ENCODE data around the gene ZNF611. TPM values are rescaled to one million over a fixed set of nuclear protein-coding genes. Genes with fewer than 3 reads are reported as not detected.

The ZNF611 gene
- total and polyA plus RNA-seq, 2 of the 13 experiments (the other 11 are each of a cell fraction or from before 2014, with no cell fraction given), result 2.7 to 4.1 TPM

DNA sequence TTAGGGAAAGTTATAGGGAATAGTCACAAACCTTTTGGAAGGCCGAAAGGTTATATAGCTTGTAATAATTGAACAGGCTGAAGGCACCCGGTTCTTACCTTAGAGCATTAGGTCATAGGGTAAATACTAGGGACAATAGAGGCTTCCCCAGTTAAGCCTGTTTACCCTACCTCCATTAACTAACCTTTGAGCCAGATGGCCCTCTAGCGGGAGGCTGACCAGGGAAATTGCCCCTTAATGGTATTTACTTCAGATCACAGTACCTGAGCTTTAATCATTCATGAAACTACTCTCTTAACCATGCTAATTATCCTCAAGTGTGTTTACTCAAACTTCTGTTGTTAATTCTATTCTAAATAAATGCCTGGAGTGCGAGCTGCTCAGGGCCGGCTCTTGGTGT, 76.2 kb downstream of the ZNF611 start (continued):
- TF ChIP-seq STAT6 (CRISPR knock-in tag; IDR thresholded peaks at IDR 0.05; ENCODE audit: borderline replicate concordance) (no peak), KAT7 (CRISPR knock-in tag; IDR thresholded peaks at IDR 0.05; ENCODE audit: borderline replicate concordance) (no peak), MYPOP (CRISPR knock-in tag; IDR thresholded peaks at IDR 0.05) (no peak), FOXA3 (CRISPR knock-in tag; IDR thresholded peaks at IDR 0.05) (peak; percentile 63), HOXD1 (CRISPR knock-in tag; IDR thresholded peaks at IDR 0.05) (no peak), FOXP1 (IDR thresholded peaks at IDR 0.05) (no peak), FOXP1 (CRISPR knock-in tag; IDR thresholded peaks at IDR 0.05) (peak; percentile 40; the same call in 1 of the 2 replicates), STAG1 (CRISPR knock-in tag; IDR thresholded peaks at IDR 0.05) (peak; percentile 38), BCL6 (CRISPR knock-in tag; IDR thresholded peaks at IDR 0.05) (no peak), ZNF670 (CRISPR knock-in tag; IDR thresholded peaks at IDR 0.05; ENCODE audit: borderline replicate concordance) (no peak), ZBTB8A (CRISPR knock-in tag; IDR thresholded peaks at IDR 0.05; ENCODE audit: borderline replicate concordance, low read depth) (no peak), ARID4A (CRISPR knock-in tag; IDR thresholded peaks at IDR 0.05; ENCODE audit: borderline replicate concordance) (0 out of 2 replicates have a peak, but pooled peaks have one; percentile 18), CEBPB (IDR thresholded peaks at IDR 0.05; ENCODE audit: borderline replicate concordance, low read depth, low read length) (no peak), ZMYM2 (CRISPR knock-in tag; IDR thresholded peaks at IDR 0.05) (no peak), ATF7 (IDR thresholded peaks at IDR 0.05) (peak; percentile 35), ATF7 (CRISPR knock-in tag; IDR thresholded peaks at IDR 0.05) (no peak), ATF3 (CRISPR knock-in tag; IDR thresholded peaks at IDR 0.05) (no peak), ZMYM4 (CRISPR knock-in tag; IDR thresholded peaks at IDR 0.05) (peak; percentile 45; the same call in 1 of the 2 replicates), HNF4A (CRISPR knock-in tag; IDR thresholded peaks at IDR 0.05) (peak; percentile 19), FOXC1 (CRISPR knock-in tag; IDR thresholded peaks at IDR 0.05; ENCODE audit: borderline replicate concordance) (no peak), NFE2 (CRISPR knock-in tag; IDR thresholded peaks at IDR 0.05) (no peak), ZNF720 (CRISPR knock-in tag; IDR thresholded peaks at IDR 0.05) (no peak)

Data from HepG2 (cell line).